ENCODE measurements around the gene CHAC2.

The CHAC2 gene

DNA sequence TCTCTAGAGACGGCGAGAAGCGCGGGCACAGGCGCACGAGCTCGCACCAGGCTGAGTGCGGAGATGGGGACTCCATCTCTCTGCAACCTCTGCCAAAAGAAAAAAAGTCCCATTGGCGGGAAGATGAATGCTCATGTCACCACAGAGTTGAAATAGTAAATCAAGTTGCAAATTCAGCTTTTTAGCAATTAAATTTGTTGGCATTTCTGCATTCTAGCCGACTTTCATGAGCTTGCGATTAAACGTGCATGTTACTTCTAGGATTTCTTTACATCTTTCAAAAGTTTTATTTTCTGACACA lies 588 bp downstream of the CHAC2 start:
- no peak for DNase-seq (ENCODE audit: extremely low spot score)
- peak; percentile 44; the same call in 1 of the 2 replicates for TF ChIP-seq PKNOX1 (IDR thresholded peaks at IDR 0.05)
- no peak for TF ChIP-seq FOXK2 (IDR thresholded peaks at IDR 0.05)
- POLR2A ChIA-PET = interaction anchor here (0.7 to 2.6 kb wide), 5 partner anchors 8 to 90 kb away, joined by 3 to 23 read pairs (median 8); partner anchors contain the start of genes ASB3 and ERLEC1
- CTCF ChIA-PET = interaction anchor here (1.1 kb wide), 1 partner anchor 41 kb away, joined by 3 read pairs; no protein-coding TSS in a partner anchor

- no peak for TF ChIP-seq SP1 (IDR thresholded peaks at IDR 0.05)
- CTCF ChIA-PET = no interaction called here
- POLR2A ChIA-PET = interaction anchor here (2.2 kb wide), 1 partner anchor 18 kb away, joined by 10 read pairs; the partner anchor contains the start of genes ASB3 and ERLEC1
- no peak for DNase-seq (ENCODE audit: extremely low spot score)
Measured at GRCh38 chr2:53769318-53769945, 1.8 kb downstream of the CHAC2 start.

- ChIA-PET CTCF (no interaction called here), POLR2A (interaction anchor here (2.2 kb wide), 1 partner anchor 17 kb away, joined by 10 read pairs; the partner anchor contains the start of genes ASB3 and ERLEC1)
- TF ChIP-seq CTBP1 (IDR thresholded peaks at IDR 0.05; ENCODE audit: borderline replicate concordance) (no peak), ELF4 (IDR thresholded peaks at IDR 0.05) (no peak), NFRKB (IDR thresholded peaks at IDR 0.05) (no peak), ARNT (IDR thresholded peaks at IDR 0.05) (no peak), PKNOX1 (IDR thresholded peaks at IDR 0.05) (no peak), SUZ12 (IDR thresholded peaks at IDR 0.05) (no peak)
- DNase-seq (ENCODE audit: extremely low spot score) = no peak
Measured at GRCh38 chr2:53770264-53770663, 2.7 kb downstream of the CHAC2 start.

- no peak for DNase-seq (ENCODE audit: extremely low spot score)
- CTCF ChIA-PET = no interaction called here
- TF ChIP-seq ARNT (IDR thresholded peaks at IDR 0.05) (no peak), L3MBTL2 (conservative IDR thresholded peaks at IDR 0.05) (no peak), FOXK2 (IDR thresholded peaks at IDR 0.05) (no peak), ZNF384 (IDR thresholded peaks at IDR 0.05) (no peak)
- POLR2A ChIA-PET = interaction anchor here (1.7 to 2.0 kb wide), 2 partner anchors 9 to 10 kb away, joined by 14 to 16 read pairs; partner anchors contain the start of genes ASB3, CHAC2 and ERLEC1
Measured at GRCh38 chr2:53777134-53777533, 9.5 kb downstream of the CHAC2 start.

DNA sequence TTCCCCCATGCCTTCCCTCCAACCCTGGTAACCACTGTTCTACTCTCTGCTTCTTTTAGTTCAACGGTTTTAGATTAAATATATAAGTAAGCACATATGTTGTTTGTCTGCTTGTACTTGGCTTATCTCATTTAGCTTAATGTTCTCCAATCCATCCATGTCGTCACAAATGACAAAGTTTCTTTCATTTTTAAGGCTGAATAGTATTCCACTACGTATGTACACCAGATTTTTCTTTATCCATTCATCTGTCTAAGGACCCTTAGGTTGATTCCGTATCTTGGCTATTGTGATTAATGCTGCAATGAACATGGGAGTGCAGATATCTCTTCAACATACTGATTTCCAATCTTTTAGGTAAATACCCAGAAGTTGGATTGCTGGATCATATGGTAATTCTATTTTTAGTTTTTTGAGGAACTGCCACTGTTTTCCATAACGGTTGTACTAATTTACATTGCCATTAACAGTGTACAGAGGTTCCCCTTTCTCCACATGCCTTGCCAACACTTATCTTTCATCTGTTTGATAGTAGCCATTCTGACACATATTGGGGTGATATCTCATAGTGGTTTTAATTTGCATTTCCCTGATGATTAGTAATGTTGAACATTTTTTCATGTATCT lies 11.0 kb downstream of the CHAC2 start:
- CTCF ChIA-PET = no interaction called here
- no peak for DNase-seq (ENCODE audit: extremely low spot score)
- POLR2A ChIA-PET = no interaction called here
- TF ChIP-seq SP1 (IDR thresholded peaks at IDR 0.05) (no peak), BHLHE40 (IDR thresholded peaks at IDR 0.05; ENCODE audit: borderline replicate concordance) (no peak), HDGF (IDR thresholded peaks at IDR 0.05; ENCODE audit: borderline replicate concordance) (no peak), NFRKB (IDR thresholded peaks at IDR 0.05) (no peak), CTBP1 (IDR thresholded peaks at IDR 0.05; ENCODE audit: borderline replicate concordance) (no peak), FOXA1 (IDR thresholded peaks at IDR 0.05) (no peak), ARNT (IDR thresholded peaks at IDR 0.05) (no peak), SUZ12 (IDR thresholded peaks at IDR 0.05) (no peak), PKNOX1 (IDR thresholded peaks at IDR 0.05) (no peak), FOXK2 (IDR thresholded peaks at IDR 0.05) (no peak), FOXM1 (IDR thresholded peaks at IDR 0.05; ENCODE audit: borderline replicate concordance) (no peak), L3MBTL2 (conservative IDR thresholded peaks at IDR 0.05) (no peak), ELF4 (IDR thresholded peaks at IDR 0.05) (no peak), TARDBP (IDR thresholded peaks at IDR 0.05) (no peak), LEF1 (IDR thresholded peaks at IDR 0.05; ENCODE audit: borderline replicate concordance) (no peak), ZNF384 (IDR thresholded peaks at IDR 0.05) (no peak)

DNA sequence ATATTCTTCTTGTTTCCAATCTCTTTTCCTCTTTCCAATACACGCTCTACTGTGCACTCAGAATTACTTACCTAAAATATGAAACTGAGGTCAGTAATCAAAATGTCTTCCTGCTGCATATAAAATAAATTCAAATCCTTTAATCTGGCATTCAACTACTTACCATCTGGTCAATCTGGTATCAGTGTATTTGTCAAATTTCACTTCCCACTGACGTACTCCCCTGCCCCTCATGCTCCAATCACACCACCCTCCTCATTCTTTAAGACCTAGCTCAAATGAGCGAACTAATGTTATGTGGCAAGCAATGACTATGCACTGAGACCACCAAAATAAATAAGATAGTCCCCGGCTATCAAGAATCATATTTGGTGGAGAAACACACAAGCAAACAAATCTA lies 12.5 kb downstream of the CHAC2 start:
- ChIA-PET CTCF (interaction anchor here (0.7 kb wide), 1 partner anchor 287 kb away, joined by 3 read pairs; no protein-coding TSS in a partner anchor), POLR2A (interaction anchor here (1.7 kb wide), 1 partner anchor 12 kb away, joined by 8 read pairs; the partner anchor contains the start of gene CHAC2)
- no peak for TF ChIP-seq NFRKB (IDR thresholded peaks at IDR 0.05)
- DNase-seq (ENCODE audit: extremely low spot score) = no peak

GRCh38 chr2:53782676-53783075 lies 15.1 kb downstream of the CHAC2 start:
- DNase-seq (ENCODE audit: extremely low spot score) = no peak
- POLR2A ChIA-PET = no interaction called here
- CTCF ChIA-PET = no interaction called here
- TF ChIP-seq FOXK2 (IDR thresholded peaks at IDR 0.05) = no peak
- no peak for TF ChIP-seq SUZ12 (IDR thresholded peaks at IDR 0.05)
- TF ChIP-seq NFRKB (IDR thresholded peaks at IDR 0.05) = no peak
- no peak for TF ChIP-seq ZNF384 (IDR thresholded peaks at IDR 0.05)
- no peak for TF ChIP-seq FOXM1 (IDR thresholded peaks at IDR 0.05; ENCODE audit: borderline replicate concordance)
- TF ChIP-seq LEF1 (IDR thresholded peaks at IDR 0.05; ENCODE audit: borderline replicate concordance) = no peak
- TF ChIP-seq L3MBTL2 (conservative IDR thresholded peaks at IDR 0.05) = no peak
- TF ChIP-seq HDGF (IDR thresholded peaks at IDR 0.05; ENCODE audit: borderline replicate concordance) = no peak
- no peak for TF ChIP-seq SP1 (IDR thresholded peaks at IDR 0.05)
- TF ChIP-seq BHLHE40 (IDR thresholded peaks at IDR 0.05; ENCODE audit: borderline replicate concordance) = no peak
- no peak for TF ChIP-seq ELF4 (IDR thresholded peaks at IDR 0.05)
- no peak for TF ChIP-seq ARNT (IDR thresholded peaks at IDR 0.05)
- TF ChIP-seq TARDBP (IDR thresholded peaks at IDR 0.05) = no peak
- TF ChIP-seq FOXA1 (IDR thresholded peaks at IDR 0.05) = no peak
- no peak for TF ChIP-seq CTBP1 (IDR thresholded peaks at IDR 0.05; ENCODE audit: borderline replicate concordance)
- TF ChIP-seq PKNOX1 (IDR thresholded peaks at IDR 0.05) = no peak
